DOHH2 (cell line): ENCODE results near the gene PDLIM7.

Experiments
- H3F3A ChIP-seq: fragments of 200-600 bp; sonication (generic), shearing (Covaris generic); 2 replicates; pipeline ENCODE4 v1.6.0; 2016; ENCODE audit warnings: antibody characterized with exemption, mild to moderate bottlenecking; ENCODE audit not compliant: control insufficient read depth, insufficient read depth
- H3K27ac ChIP-seq: fragments of 200-600 bp; sonication (generic); 2 replicates; pipeline ENCODE4 v1.5.1; 2014; ENCODE audit warnings: low read depth, mild to moderate bottlenecking, low read length, moderate library complexity
- H3K27me3 ChIP-seq: fragments of 200-600 bp; sonication (generic); 2 replicates; pipeline ENCODE4 v1.6.1; 2014; ENCODE audit warnings: mild to moderate bottlenecking, low read length, mixed read lengths; ENCODE audit not compliant: control insufficient read depth
- H3K36me3 ChIP-seq: fragments of 200-600 bp; sonication (generic); 2 replicates; pipeline ENCODE4 v1.6.1; 2014; ENCODE audit warnings: mild to moderate bottlenecking, low read length, moderate library complexity, mixed read lengths; ENCODE audit not compliant: control insufficient read depth
- H3K4me1 ChIP-seq: fragments of 200-600 bp; sonication (generic); 2 replicates; pipeline ENCODE4 v1.6.1; 2014; ENCODE audit warnings: mild to moderate bottlenecking, low read length, mixed read lengths; ENCODE audit not compliant: control insufficient read depth
- H3K4me2 ChIP-seq: fragments of 200-600 bp; sonication (generic); 2 replicates; pipeline ENCODE4 v1.6.0; 2014; ENCODE audit warnings: mild to moderate bottlenecking, low read length, moderate library complexity
- H3K4me3 ChIP-seq: fragments of 200-600 bp; sonication (generic); 2 replicates; pipeline ENCODE4 v1.5.1; 2014; ENCODE audit warnings: mild to moderate bottlenecking, low read length, mixed read lengths
- H3K79me2 ChIP-seq: fragments of 200-600 bp; sonication (generic); 2 replicates; pipeline ENCODE4 v1.6.1; 2014; ENCODE audit warnings: mild to moderate bottlenecking, low read length, mixed read lengths; ENCODE audit not compliant: control insufficient read depth
- H3K9me2 ChIP-seq: fragments of 200-600 bp; sonication (generic); replicated peaks from 2 replicates; pipeline ENCODE4 v1.6.1; 2014; ENCODE audit warnings: mild to moderate bottlenecking, low read length, mixed read lengths; ENCODE audit not compliant: control insufficient read depth
- H3K9me3 ChIP-seq: fragments of 200-600 bp; sonication (generic); 2 replicates; pipeline ENCODE4 v1.6.1; 2014; ENCODE audit warnings: antibody characterized with exemption, low read length, mixed read lengths; ENCODE audit not compliant: control insufficient read depth, insufficient read depth
- H4K20me1 ChIP-seq: fragments of 200-600 bp; sonication (generic); 2 replicates; pipeline ENCODE4 v1.6.0; 2014; ENCODE audit warnings: low read depth, mild to moderate bottlenecking, antibody characterized with exemption, low read length, moderate library complexity; ENCODE audit not compliant: control insufficient read depth, insufficient read depth
- EZH2phosphoT487 ChIP-seq: fragments of 200-600 bp; sonication (generic); IDR thresholded peaks from 2 replicates; pipeline ENCODE4 v1.6.1; 2017; ENCODE audit warnings: borderline replicate concordance, mild to moderate bottlenecking, antibody characterized with exemption, low read length, moderate library complexity, mixed read lengths
- TF ChIP-seq, protein P1 (sequence below): fragments of 200-600 bp; sonication (generic); IDR thresholded peaks from one replicate; pipeline ENCODE4 v1.5.1; 2014; ENCODE audit warnings: antibody characterized with exemption, mild to moderate bottlenecking, low read depth, low read length; ENCODE audit not compliant: poor library complexity, severe bottlenecking

Gene PDLIM7

GRCh38 chr5:177470759-177471536 is 26.5 kb downstream of the PDLIM7 start:
- no peak overlapping the region for H3K27ac ChIP-seq
- H3K9me3 ChIP-seq: no peaks in the 10 kb centered on the region
- H3K4me1 ChIP-seq: peaks cover 41% of the 10 kb centered on the region
- 0 out of 2 replicates have a peak, but pooled peaks cover 6% of the 10 kb centered on the region for H3F3A ChIP-seq
- peak overlapping the region; percentile 16; the same call in 1 of the 2 replicates for H3K4me2 ChIP-seq
- no peaks in the 10 kb centered on the region for H3K27me3 ChIP-seq
- no peaks in the 10 kb centered on the region for H3K9me2 ChIP-seq
- H3K79me2 ChIP-seq: peaks cover 36% of the 10 kb centered on the region
- no peak overlapping the region; the same call in 1 of the 2 replicates for H3K4me3 ChIP-seq
- no peak for TF ChIP-seq EZH2phosphoT487
- TF ChIP-seq, protein P1, sequence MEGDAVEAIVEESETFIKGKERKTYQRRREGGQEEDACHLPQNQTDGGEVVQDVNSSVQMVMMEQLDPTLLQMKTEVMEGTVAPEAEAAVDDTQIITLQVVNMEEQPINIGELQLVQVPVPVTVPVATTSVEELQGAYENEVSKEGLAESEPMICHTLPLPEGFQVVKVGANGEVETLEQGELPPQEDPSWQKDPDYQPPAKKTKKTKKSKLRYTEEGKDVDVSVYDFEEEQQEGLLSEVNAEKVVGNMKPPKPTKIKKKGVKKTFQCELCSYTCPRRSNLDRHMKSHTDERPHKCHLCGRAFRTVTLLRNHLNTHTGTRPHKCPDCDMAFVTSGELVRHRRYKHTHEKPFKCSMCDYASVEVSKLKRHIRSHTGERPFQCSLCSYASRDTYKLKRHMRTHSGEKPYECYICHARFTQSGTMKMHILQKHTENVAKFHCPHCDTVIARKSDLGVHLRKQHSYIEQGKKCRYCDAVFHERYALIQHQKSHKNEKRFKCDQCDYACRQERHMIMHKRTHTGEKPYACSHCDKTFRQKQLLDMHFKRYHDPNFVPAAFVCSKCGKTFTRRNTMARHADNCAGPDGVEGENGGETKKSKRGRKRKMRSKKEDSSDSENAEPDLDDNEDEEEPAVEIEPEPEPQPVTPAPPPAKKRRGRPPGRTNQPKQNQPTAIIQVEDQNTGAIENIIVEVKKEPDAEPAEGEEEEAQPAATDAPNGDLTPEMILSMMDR: no peak
- peaks cover 37% of the 10 kb centered on the region for H3K36me3 ChIP-seq
- H4K20me1 ChIP-seq: peaks cover 13% of the 10 kb centered on the region; the same call in 1 of the 2 replicates

- peaks cover 13% of the 10 kb centered on the region; the same call in 1 of the 2 replicates for H4K20me1 ChIP-seq
- no peaks in the 10 kb centered on the region for H3K9me3 ChIP-seq
- H3K79me2 ChIP-seq: peaks cover 36% of the 10 kb centered on the region
- peaks cover 31% of the 10 kb centered on the region for H3K4me1 ChIP-seq
- H3K27me3 ChIP-seq: no peaks in the 10 kb centered on the region
- peaks cover 46% of the 10 kb centered on the region for H3K36me3 ChIP-seq
- no peak overlapping the region for H3K4me2 ChIP-seq
- no peaks in the 10 kb centered on the region for H3F3A ChIP-seq
- no peak overlapping the region for H3K4me3 ChIP-seq
- no peak overlapping the region for H3K27ac ChIP-seq
- TF ChIP-seq, protein P1: no peak
- TF ChIP-seq EZH2phosphoT487: no peak
- no peaks in the 10 kb centered on the region for H3K9me2 ChIP-seq
Observed at GRCh38 chr5:177469750-177470525, 27.5 kb downstream of the PDLIM7 start.

- Histone ChIP-seq H3K79me2 (peaks cover 36% of the 10 kb centered on the region), H3K9me2 (no peaks in the 10 kb centered on the region), H3K4me2 (no peak overlapping the region), H3K36me3 (peaks cover 46% of the 10 kb centered on the region), H4K20me1 (peaks cover 13% of the 10 kb centered on the region; the same call in 1 of the 2 replicates), H3K4me1 (peaks cover 21% of the 10 kb centered on the region), H3K9me3 (no peaks in the 10 kb centered on the region), H3K4me3 (no peak overlapping the region), H3F3A (no peaks in the 10 kb centered on the region), H3K27ac (no peak overlapping the region), H3K27me3 (no peaks in the 10 kb centered on the region)
- no peak for TF ChIP-seq EZH2phosphoT487
- TF ChIP-seq, protein P1: no peak
Observed at GRCh38 chr5:177468685-177469628, 28.4 kb downstream of the PDLIM7 start.
